HG02870 (cell line): ENCODE data around the gene CHST8.
"Not testable (repeated sequence)": the region's sequence is repeated elsewhere in the genome, so short reads cannot be mapped to it uniquely, and the experiment has no call there.

Experiments
- ATAC-seq: cut with Tn5 transposase; IDR thresholded peaks from one replicate; pipeline ENCODE4 v1.9.1; 2021; ENCODE audit warnings: mild to moderate bottlenecking, moderate library complexity; ENCODE audit not compliant: unreplicated experiment

The CHST8 gene

DNA sequence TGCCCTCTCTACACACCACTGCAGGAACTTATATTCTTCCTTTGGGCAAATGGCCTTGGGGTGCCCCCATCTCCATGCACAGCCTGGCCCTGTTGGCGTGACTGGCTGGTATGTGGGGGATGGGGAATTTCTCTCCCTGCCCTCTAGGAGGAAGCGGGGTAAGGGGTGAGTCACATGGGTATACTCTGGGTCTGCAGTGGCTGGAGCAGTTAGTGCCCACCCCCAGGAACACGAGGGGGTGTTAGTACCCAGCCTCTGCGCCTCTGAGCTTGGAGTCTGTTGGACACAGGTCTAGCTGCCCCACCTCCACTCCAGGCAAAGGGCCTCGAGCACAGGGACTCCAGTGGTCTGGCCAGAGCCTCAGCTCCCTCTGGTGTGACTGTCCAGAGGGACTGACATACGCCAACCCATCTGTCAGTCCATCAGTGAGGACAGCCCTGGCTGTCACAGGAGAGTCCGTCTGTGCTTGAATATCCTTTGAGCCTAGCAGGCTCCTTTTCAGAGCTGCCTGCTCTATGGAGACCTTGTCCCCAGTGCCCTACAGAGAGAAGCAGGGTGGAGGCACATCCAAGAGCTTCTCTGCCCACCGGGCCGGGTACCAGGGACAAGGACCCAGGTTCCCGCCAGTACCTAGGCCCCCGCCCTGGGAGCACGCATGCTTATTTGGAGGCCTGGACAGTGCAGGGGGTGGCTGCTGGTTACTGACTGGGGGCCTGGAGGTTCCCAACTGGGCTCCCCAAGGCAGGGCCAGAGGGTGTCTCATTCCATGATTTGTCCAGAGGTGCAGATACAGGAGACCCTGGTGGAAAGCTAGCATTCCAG, 66.6 kb downstream of the CHST8 start:
- no peak for ATAC-seq

DNA sequence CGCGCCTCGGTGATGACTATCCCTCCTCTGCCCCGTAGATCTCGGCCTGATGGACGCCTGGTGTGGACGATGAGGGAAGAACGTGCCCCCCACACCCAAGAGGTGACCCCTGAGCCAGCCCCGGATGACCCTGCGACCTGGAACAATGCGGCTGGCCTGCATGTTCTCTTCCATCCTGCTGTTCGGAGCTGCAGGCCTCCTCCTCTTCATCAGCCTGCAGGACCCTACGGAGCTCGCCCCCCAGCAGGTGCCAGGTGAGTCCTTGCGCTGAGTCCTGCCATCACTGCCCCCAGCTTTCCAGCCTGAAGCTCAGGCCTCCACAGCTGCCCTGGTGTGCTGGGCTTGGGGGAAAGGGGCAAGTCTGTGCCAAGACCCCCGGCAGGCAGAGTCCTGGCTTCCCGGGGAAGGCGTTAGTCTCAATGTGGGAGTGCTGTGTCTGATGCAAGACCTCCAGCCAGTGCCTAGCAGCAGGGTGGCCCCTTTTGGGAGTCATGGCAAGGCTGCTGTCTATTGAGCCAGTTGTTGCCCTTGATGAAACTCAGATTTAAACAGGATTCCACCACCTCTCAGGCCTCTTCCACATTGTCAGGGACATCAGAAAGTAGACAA, 67.5 kb downstream of the CHST8 start:
- no peak for ATAC-seq

DNA sequence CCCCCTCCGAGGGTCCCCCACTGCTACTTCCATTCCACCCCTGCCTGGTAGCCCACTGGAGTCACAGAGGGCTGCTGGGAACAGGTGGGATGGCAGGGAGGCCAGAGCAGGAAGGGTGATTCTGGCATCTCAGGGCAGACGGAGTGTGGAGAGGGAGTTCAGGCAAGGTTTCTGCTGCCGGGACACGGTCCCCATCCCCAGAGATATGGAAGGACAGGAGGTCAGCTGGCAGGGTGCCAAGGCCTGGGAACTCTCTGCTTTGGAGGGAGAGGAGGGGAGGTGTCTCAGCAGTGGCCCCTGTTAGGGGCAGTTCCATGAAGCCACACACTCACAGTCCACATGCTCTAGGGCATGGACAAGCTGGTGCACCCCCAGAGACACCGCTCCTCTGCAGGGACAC, 68.1 kb downstream of the CHST8 start:
- no peak for ATAC-seq

DNA sequence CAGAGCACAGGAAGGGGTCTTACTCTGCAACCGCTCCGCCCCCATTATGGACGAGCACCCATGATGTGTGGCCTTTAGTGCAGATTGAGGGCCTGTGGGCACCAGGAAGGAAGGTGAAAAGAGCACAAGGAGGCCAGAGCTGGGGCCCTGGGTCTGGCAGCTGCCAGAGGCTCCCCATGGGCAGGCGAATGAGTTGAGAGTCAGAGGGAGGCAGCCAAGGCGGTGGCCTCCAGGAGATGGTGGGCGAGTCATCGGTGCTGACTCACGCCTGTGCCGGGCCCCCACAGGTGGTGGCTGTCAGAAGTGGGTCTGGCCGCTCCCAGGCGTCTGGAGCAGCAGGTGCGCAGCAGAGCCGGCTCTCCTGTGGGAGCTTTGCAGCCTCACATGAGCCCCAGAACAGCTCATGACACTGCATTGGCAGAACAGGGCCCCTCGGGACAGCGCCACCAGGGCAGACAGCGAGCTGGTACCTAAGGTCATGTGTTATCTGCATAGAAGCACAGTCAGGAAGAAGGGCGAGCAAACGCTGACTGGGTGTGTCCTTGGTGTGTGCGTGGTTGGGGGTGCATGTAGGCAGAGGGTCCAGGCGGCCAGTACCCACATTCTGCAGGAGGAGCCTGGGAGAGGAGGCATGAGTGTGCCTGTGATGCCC, 68.8 kb downstream of the CHST8 start:
- ATAC-seq = no peak

DNA sequence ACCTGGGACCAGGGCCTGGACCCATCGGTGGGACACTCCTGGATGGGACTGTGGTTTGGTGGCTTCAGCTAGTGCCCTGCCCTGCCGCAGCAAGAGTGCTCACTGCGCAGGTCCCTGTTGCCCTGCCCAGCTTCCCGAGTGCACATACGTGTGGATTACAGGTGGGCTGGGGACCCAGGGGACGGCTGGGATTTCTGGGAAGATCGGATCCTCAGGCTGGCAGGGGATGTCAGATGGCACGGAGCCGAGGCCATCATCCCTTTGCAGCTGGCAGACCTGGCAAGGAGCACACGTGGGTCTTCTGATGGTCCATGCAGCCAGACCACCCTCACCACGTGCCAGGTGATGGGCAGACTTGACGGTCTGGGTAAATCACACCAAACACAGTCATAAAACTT, 69.3 kb downstream of the CHST8 start:
- ATAC-seq = no peak

DNA sequence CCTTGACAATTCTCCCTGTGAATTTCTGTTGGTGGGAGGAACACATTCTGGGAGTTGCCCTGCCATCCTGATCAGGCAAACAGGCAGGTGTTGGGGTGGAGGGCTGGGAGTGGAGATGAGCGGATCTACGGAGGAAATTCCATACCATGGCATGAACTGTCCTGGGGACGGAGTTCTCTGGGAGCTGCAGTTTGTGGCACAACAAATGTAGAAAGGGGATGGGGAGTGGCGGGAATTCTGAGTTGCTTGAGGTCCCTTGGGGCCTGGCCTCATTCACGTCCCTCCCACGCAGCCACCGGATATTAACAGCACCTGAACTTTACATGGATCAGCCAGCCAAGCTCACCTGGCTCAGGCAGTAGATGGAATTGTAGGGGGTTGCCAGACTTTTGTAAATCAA, 70.0 kb downstream of the CHST8 start:
- ATAC-seq = no peak

DNA sequence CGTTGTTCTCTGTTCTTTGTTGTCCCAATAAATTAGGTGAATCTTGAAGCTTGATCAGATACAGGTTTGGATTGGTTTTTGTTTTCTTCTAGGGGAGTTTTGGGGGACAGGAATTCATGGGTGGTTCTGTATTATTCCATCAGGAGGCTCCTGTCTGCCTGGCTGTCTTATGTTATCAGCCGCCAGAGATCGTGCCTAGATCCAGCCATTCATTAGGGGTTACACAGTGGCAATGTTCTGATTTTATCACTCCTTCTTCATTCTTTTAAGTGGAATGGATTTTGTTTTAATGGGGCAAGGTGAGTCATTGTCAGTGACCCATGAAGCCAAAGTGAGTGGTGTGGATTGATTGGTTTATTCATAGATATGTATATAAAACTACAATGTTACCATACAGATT, 71.9 kb downstream of the CHST8 start:
- ATAC-seq = no peak

DNA sequence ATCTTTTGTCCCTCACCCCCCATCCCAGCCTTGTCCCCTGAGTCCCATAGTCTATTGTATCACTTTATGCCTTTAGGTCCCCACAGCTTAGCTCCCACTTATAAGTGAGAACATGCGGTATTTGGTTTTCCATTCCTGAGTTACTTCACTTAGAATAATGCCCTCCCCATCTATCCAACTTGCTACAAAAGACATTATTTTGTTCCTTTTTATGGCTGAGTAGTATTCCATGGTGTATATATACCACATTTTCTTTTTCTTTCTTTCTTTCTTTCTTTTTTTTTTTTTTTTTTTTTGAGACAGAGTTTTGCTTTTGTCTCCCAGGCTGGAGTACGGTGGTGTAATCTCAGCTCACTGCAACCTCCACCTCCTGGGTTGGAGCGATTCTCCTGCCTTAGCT, 73.8 kb downstream of the CHST8 start:
- not testable (repeated sequence) for ATAC-seq

DNA sequence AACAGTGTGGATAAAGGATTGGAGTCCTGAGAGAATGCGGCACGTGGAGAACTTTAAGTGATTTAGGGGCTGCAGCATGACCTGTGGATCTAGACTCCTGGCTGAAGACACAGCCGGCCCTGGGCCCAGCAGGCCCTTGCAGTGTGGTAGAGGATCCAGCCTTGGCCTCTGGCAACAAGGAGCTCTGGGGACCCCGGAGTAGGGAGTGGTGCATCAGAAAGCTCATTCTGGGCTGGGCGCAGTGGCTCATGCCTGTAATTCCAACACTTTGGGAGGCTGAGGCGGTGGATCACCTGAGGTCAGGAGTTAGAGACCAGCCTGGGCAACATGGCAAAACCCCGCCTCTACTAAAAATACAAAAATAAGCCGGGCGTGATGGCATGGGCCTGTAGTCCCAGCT, 76.0 kb downstream of the CHST8 start:
- no peak for ATAC-seq

DNA sequence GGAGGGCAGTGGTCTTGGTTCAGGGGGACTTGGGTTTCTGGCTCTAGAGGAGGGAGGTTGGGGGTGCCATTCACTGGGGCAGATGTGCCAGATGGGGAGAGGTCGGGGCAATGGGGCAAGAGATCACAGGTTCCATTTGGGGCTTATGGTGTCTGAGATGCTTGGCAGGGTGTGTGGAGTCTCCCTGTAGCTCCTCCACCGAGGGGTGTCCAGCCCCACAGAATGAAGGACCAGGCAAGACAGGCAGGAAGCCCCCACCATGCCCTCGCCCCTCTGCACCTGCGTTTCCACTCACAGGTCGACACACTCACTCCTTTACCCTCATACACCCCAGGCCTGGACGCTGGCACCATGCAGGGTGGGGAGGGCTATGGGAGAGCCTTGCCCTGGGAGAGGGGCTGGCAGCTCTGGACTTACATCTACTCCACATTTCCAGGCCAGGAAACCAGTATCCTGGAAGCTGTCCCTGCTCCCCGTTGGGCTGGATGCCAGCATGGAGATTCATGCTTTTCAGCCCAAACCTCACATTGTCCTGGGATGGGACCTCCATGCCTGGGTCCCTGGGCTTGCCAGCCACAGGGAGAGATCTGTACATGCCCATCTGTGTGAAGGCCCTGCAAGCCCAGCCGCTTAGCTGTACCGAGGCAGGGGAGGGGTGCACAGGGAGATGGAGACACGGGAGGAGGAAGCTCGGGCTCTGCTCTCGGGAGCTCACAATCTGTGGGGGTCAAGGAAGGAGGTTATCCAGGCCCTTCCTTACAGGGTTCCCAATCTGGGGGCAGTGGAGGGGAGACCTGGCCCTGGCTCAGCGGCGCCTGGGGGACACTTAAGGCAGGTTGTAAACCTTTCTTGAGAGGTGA, 77.1 kb downstream of the CHST8 start:
- ATAC-seq = no peak

DNA sequence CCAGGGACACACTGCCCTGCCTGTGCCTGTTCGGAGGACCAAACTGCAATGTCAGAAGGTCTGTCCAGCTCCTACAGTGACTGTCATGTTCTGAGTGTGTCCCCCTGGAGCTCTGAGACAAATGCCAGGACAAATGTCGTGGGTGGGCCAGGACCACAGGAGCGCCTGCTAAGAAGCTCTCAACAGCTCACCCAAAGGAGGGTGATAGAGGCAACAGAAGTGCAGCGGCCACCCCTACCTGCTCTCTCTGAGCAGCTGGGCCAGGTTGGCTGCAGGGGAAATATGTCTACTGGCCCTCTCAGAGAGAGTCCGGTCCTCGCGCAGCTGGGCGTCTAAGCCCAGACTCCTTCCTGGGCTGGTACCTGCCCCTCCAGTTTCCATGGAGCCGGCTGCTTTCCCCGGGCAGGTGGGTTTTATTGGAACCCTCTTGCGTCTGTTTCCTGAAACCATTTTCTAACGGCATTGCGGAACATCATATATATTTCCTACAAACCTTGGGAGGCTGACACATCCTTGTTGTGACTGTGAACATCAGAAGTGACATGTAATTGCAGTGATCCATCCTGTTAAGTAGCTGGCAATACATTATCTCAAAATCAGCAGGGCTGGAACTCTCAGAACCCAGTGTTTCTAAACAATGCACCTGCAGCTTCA, 78.1 kb downstream of the CHST8 start:
- no peak for ATAC-seq

DNA sequence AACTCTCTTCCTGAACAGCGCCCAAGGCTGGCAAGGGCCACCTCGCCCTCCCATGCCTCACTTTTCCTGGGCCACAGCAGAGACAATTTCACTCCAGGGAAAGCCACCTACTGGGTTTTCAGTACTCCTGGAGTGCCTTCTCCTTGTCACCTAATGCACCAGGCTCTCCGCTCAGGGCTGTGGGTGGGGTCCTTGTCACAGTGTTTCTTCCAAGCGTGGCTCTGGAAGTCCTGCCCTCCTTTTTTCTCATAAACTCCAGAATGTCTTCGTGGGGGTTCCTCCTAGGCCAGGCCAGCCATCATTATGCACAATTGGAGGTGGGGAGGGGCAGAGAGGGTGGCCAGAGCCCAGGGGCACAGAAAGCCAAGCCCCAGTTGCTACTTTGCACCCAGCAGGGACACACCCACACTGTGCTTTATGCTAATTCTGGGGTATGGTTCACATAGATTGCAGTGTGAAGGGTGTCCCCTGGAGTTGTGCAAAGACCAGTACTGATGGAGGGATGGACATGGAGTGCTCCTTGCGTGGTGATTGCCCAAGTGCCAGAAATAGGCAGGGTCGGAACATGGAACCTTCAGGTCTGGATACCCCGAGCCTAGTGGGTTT, 78.8 kb downstream of the CHST8 start:
- ATAC-seq = no peak

DNA sequence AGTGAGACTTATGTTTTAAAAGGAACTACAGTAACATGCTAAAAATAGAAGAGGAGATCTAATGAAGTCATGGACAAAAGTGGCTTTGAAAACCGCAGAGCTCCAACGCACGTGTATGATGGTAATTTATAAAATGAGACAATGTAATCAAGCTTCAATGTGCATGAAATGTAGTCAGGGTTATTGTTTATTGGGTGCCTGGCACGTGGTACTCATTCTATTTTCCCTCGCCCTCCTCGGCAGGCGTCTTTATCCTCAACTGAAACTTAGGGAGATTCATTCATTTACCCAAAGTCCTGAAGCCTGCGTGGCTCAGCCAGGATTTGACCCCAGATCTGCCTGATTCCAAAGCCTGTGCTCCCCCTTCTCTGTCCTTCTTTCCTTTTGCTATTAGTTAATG, 79.8 kb downstream of the CHST8 start:
- ATAC-seq = no peak

DNA sequence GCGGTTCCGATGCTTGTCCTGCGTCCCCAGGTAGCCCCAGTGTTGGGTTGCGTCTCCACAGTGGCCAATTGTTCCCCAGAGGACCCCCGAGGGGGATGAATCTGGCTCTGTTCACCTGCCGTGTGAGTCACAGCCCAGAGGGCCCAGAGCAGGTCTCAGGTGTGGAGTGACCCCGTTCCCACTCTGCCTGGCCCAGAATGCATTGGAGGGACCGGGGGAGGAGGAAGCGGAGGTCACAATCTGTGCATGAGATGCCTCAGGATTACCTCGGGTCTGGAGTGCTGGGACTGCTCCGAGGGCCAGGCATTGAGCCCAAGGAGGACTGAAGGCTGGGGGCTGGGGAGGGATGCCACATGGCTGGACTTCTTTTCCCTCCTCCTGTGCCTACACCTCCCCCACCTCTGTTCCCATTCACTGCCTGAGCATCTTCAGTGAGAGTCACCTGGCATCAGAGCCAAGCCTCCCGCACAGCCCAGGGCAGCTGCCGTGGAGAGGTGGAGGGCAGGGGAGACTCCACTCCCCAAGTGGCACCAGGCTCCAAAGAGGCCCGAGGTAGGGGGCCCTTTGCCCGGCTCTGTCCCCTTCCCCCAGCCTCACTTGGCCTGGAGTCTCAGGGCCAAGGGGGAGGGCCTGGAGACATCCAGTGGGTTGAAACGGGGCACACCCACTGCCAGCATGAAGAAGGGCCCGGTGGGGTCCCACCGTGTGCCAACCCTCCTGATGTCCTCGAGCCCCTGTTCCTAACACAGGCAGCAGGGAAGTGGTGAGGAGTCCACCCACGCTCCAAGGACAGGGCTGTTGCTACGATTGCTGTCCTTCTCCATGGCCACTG, 81.1 kb downstream of the CHST8 start:
- no peak for ATAC-seq

DNA sequence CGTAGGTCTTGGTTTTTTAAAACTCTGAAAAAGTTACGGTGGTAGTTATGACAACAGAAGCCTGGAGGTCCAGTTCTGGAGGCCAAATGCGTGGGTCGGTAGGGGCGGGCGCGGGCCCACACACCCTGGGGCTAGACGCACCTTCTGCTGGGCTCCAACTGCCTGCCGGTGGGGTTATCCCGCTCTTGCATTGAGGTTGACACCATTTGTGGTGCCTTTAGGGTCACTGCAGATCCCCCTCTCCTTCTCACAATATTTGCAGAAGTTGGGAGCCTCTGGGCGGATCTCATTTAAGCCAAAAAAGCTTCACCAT, 81.6 kb downstream of the CHST8 start:
- no peak for ATAC-seq

DNA sequence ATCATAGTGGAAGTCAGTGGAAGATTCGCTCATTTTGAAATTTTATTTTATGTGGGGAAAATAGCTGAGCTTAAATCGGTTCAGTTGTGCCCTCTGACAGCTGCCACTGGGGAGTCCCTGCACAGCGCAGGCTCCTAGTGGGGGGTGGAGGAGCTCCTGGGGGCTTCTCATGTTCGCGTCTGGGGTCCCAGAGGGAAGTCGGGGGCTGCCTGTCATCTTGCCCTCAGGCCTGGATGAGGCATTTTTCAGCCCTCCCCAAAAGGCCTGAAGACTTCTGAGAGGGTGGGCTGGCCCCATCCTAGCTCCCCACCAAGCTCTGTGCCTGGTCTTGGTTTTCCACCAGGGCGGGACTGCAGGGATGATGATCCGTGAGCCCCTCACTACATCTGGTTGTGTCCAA, 82.1 kb downstream of the CHST8 start:
- ATAC-seq = no peak

DNA sequence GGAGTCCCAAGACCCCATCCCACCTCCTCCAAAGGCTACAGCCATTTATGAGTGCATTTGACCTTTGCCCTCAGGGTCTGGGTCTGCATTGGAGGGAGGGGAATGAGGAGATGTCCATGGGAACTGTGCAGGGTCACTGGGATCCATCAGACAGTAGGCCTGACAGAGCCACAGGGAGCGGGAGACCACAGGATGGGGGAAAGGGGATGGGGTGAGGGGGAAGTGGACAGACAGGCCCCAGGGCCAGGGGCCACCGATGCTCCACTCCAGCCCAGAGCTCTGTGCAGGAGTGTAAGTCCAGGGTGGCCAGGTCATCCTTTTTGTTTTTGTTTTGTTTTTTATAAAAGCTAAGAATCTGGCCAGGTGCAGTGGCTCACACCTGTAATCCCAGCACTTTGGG, 82.5 kb downstream of the CHST8 start:
- ATAC-seq = no peak

DNA sequence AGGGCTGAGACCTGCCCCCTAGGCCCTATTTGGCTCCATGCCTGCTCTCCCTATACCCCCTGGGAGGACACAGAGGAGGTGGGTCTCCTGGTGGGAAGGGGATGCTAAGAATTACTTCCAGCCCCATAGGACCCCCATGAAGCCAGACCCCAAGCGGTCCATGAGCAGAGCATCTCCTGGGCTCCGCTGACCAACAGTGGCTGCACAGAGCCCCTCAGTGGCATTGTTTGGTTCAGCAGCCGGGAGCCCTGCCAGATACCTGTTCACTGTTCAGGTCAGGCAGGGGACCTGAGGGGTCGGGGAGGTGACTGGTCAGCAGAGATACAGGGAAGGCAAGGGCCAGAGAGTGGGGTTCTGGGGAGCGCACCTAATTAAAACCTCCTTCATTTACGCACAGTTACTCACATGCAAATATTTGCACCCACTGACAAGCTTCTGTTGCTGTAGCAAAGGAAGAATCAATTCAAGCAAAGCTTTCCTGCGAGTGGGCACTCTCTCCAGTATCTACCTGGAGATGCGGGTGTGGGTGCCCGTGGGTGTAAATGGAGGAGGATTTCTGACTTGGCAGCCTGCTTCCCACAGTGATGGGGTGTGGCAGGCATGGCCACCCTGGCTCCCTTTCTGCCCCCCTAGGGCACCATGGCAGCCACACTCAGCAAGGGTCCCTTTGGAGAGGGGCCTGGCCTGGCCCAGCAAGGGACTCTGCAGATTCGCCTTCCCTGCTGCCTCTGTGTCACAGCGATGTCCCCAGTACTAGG, 83.5 kb downstream of the CHST8 start:
- no peak for ATAC-seq

DNA sequence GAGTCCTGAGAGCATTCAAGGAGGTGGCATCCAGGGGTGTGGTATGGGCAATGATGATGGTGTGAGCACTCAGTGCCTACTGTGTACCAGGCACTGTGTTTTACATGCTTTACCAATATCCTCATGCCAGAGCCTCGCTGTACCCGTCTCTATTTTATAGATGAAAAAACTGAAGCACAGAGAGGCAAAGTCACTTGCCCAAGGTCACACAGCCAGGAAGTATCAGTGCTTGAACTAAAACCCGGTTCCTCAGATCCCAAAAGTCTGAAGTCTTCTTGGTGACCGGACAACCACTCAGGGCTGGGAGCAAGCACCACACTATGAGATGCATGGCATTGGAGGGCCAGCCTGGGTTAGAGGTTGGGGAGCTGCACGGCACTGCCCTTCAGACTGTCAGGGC, 84.1 kb downstream of the CHST8 start:
- no peak for ATAC-seq
